ENCODE data around the gene NUDT17.

- TF ChIP-seq CTCF (conservative IDR thresholded peaks at IDR 0.05; ENCODE audit: low read length) (no peak), EZH2phosphoT487 (IDR thresholded peaks at IDR 0.05; ENCODE audit: borderline replicate concordance) (no peak)
These were observed 45.7 kb downstream of the NUDT17 start for GRCh38 chr1:145891143-145891542.
